ENCODE results near the gene ARHGAP32.
A peak's percentile ranks its signal among the peaks of the same experiment; 100 is the strongest.
"Not testable (repeated sequence)": the region's sequence is repeated elsewhere in the genome, so short reads cannot be mapped to it uniquely, and the experiment has no call there.

The ARHGAP32 gene

DNA sequence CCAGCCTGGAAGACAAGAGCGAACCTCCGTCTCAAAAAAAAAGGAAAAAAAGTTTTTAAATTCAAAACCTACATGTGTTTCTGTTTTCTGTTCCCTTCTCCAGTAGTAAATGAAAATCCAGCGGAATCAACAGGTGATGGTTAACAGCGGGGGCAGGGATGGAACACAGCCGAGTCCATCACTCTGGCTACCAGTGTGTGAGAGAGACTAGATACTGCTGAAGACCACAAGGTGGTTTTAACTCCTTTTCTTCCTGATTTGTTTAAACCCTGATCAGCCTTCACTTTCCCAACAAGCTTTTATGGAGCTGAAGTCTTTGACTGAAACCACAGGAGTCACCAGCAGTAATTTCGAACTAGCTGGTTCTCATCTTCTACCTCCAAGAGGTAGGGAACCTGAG lies 3.6 kb upstream of the ARHGAP32 start:
- no peak for DNase-seq

DNA sequence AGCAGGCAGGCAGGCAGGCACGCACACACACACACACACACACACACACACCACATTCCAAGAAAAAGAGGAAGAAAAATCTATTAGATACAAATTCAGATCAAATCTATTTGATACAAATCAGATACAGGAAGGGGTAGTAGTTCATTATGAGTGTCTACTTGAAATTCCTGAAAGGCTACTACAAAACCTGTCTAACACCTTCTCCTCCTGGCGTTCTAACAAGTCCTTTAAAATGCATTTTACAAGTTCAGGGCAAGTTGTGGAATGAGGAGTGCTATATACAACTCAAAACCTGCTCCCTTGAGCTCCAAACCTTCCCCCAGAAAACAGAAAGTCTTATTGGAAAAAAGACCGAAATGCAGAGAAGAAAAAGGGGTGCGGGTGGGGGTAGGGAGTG lies 476 bp downstream of the ARHGAP32 start:
- DNase-seq: no peak

DNA sequence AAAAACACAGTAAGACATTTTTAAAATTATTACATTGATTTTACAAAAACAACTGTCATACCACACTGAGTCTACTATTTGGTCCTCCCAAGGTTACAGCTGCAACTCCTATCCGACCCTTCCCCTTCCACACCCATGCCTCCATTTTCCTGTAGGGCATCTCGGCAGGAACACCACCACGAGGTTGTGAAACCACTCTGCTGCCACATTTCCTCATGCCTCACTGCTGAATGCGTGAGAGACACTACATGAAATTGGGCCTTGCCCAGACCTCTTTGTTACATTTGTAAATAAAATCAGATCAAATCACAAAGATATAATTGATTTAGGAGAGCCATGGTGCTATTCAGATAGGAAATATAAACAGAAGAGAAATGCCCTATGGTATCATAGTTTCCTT lies 2.0 kb downstream of the ARHGAP32 start:
- no peak for DNase-seq

DNA sequence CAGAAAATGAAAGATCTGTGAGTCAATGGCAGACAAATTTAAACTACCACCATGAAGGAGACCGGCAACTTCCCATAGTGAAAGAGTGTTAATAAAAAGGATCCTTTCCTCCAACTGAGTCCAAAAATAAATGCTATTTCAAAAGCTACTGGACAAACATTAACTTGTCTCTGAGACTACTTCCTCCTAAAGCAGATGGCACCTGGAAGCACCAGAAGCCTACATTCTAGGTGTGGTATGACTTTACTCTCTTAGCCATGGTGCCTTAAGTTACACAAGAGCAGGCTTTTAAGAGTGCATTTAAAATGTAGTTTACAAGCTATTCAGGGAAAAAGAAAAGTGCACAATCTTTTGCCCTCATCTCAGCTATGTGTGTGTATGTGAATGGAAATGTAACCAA lies 2.5 kb downstream of the ARHGAP32 start:
- DNase-seq: peak in 1 of 3 experiments; percentile 3

DNA sequence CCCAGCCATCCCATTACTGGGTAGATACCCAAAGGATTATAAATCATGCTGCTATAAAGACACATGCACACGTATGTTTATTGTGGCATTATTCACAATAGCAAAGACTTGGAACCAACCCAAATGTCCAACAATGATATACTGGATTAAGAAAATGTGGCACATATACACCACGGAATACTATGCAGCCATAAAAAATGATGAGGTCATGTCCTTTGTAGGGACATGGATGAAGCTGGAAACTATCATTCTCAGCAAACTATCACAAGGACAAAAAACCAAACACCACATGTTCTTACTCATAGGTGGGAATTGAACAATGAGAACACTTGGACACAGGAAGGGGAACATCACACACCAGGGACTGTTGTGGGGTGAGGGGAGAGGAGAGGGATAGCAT lies 7.0 kb downstream of the ARHGAP32 start:
- not testable (repeated sequence) for DNase-seq

DNA sequence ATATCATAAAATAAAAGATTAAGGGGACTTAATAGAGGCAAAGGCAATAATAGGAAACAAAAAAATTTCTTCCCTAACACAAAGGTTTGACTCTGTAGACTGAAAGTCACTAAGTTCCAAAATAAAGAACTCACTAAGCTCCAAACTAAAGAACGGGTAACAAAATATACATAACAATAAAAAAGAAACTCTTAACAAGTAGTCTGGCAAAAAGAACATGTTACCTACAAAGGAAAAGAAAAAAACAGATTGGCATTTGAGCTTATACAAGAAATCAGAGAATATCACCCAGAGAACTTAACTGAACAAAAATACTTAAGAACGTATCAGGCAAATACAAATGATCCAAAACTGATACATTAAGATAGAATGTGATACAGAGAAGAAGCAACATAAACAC lies 7.5 kb downstream of the ARHGAP32 start:
- no peak for DNase-seq

DNA sequence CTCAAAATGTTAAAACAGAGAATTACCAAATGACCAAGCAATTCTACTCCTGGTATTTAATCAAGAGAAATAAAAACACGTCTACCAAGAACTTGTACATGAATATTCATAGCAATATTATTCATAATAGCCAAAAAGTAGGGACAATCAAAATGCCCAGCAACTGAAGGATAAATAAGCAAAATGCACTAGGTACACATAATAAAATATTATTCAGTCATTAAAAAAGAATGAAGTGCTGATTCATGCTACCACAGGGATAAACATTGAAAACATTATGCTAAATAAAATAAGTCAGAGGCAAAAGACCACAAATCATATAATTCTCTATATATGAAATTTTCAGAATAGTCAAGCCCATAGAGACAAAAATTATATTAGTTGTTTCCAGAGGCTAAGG lies 24.8 kb downstream of the ARHGAP32 start:
- DNase-seq: no peak

DNA sequence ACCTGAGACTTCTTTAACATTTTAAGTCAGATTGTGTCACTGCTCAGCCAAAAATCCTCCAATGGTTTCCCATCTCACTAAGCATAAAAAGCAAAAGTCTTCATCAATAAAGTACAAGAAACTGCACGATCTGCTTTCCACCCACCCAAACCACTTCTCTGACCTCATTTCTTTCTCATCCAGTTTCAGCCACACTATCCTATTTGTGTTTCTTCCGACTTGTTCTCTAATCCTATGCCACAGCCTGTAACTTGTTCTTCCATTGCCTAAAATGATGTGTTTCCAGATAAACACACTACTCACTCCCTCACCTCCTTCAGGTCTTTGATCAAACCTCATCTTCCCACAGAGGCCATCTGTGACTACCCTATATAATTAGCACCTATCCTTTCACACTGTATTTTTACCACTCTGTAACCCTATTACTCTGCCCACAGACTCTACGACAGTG lies 28.4 kb downstream of the ARHGAP32 start:
- DNase-seq: no peak

DNA sequence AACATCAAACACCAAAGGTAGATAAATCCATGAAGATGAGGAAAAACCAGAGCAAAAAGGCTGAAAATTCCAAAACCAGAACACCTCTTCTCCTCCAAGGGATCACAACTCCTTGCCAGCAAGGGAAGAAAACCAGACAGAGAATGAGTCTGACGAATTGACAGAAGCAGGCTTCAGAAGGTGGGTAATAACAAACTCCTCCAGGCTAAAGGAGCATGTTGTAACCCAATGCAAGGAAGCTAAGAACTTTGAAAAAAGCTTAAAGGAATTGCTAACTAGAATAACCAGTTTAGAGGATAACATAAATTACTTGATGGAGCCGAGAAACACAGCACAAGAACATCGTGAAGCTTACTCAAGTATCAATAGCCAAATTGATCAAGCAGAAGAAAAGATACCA lies 35.0 kb downstream of the ARHGAP32 start:
- not testable (repeated sequence) for DNase-seq

DNA sequence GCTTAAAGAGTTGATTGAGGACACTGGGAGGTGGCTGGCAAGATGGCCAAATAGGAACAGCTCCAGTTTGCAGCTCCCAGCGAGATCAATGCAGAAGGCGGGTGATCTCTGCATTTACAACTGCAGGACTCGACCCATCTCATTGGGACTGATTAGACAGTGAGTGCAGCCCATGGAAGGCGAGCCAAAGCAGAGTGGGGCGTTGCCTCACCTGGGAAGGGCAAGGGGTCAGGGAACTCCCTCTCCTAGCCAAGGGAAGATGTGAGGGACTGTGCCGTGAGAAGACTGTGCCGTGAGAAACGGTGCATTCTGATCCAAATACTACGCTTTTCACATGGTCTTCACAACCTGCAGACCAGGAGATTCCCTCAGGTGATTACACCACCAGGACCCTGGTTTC lies 36.4 kb downstream of the ARHGAP32 start:
- DNase-seq: no peak

DNA sequence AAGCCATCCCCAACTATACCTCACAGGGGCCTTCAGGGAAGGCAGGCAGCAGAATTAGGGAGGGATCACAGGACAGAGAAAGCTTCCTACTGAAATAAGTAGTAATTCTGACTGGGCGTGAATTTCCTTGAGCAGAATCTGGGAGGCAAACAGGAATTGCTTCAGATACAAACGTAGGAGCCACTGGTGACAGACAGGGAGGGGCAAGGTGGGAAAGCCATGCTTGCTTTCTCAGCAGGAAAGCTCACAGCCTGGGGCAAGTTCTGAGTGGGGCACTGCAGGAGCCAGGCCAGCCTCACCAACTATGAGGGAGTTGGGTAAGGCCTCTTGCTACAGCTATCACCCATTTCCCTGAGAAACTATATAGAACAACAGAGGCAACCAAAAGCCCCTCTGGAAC lies 43.6 kb downstream of the ARHGAP32 start:
- DNase-seq: no peak

DNA sequence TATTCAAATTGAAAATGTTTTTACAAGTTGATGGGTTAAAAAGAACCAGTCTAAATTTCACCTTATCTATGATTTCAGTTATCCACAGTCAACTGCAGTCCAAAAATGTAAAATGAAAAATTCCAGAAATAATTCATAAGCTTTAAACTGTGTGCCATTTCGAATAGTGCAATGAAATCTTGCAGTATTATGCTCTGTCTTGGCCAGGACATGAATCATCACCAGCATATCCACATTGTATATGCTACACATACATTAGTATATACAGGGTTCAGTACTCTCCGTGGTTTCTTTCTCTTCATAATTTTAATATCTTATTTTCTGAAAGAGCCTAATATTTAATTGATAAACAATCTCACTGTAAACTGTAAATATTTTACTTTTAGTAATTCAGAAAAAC lies 45.9 kb downstream of the ARHGAP32 start:
- no peak for DNase-seq

DNA sequence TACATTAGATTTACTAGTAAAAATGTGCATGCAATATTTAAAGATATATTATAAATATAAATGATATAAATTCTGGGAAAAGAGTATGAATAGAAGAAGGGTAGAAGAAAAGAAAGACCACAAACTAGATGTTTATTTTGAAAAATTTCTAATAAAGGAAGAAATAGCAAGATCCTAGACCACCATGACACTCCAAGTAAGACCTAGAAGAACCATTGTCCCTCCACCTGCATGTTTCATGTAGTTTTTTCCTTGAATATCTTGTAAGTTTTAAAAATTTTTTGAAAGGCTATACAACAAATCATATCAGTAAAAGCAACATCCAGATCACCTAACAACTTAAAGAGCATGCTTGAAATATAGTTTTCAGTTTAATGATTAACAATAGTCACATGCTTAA lies 46.8 kb downstream of the ARHGAP32 start:
- no peak for DNase-seq

DNA sequence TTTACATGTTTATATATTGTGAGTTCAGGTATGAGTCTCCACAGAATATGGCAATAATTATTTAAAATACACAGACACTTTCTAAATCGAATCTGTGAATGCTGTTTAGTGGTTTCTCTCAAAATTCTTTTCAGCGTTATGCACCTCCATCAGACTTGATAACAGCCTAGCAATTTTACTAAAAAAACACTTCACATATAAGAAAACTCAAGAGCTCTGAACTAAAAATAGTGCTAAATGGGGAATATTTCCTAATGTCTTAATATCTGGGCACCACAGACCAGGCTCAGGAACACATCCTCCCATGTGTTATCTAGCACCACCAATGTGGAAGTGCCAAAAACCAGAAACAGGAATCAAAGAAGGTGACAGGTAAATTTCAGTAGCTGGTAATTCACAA lies 47.9 kb downstream of the ARHGAP32 start:
- DNase-seq: no peak

DNA sequence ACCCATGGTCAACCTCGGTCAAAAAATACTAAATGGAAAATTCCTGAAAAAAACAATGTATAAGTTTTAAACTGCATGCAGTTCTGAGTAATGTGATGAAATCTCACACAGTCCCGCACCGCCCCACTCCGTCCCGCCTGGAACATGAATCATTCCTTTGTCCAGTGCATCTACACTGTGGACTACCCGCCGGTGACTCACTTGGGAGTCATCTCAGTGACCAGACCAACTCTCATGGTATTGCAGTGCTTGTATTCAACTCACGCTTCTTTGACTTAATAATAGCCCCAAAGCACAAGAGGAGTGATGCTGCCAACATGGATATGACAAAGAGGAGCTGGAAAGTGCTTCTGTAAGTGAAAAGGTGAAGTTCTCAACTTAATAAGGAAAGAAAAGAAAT lies 48.8 kb downstream of the ARHGAP32 start:
- DNase-seq: peak in 1 of 3 experiments; percentile 18

DNA sequence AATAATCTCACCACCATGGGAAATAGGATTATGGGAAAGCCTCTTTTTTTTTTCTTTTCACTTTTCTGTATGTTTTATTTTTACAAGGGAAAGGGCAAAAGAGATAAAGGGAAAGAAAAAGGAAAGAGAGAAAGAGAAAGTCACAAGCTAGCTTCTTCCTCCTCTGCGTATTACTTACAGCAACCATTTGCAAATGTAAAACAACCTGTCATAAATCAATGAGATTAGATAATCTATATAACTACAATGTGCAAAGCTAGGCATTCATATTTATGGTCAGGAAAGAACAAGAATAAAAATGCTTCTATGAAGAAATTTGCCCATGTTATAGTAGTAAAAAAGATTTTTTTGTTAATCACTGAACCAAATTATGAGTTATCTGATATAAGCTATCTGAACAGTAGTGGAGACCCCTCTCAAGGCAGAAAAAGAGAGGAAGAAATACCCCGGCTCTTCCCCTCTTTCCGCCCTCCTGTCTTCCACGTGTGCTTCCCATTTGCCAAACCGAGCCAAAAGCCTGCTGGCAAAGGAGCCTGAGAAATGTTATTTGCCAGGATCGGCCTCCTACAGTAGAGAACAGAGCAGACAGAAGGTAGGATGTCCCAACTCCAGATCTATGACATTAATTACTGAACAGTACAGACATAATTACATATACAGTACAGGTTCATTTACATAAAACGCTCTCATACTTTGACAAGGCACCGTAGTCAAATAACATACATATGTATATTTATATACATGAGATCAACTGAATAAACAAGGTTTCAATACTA lies 50.2 kb downstream of the ARHGAP32 start:
- DNase-seq: no peak

DNA sequence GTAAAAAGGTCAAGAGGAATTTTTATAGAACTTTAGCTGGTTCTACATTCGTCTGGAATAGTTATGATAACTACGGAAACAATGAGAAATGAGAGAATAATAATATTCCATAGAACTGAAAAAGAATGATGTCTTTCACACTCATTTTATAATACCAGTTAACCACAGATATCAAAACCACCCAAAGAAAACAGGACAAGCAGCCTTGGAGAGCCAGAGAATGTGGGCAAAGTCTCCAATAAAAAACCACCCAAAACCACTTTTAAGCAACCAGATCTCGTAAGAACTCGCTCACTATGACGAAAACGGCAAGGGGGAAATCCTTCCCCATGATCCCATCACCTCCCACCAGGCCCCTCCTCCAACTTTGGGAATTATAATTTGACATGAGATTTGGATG lies 60.8 kb downstream of the ARHGAP32 start:
- DNase-seq: no peak

DNA sequence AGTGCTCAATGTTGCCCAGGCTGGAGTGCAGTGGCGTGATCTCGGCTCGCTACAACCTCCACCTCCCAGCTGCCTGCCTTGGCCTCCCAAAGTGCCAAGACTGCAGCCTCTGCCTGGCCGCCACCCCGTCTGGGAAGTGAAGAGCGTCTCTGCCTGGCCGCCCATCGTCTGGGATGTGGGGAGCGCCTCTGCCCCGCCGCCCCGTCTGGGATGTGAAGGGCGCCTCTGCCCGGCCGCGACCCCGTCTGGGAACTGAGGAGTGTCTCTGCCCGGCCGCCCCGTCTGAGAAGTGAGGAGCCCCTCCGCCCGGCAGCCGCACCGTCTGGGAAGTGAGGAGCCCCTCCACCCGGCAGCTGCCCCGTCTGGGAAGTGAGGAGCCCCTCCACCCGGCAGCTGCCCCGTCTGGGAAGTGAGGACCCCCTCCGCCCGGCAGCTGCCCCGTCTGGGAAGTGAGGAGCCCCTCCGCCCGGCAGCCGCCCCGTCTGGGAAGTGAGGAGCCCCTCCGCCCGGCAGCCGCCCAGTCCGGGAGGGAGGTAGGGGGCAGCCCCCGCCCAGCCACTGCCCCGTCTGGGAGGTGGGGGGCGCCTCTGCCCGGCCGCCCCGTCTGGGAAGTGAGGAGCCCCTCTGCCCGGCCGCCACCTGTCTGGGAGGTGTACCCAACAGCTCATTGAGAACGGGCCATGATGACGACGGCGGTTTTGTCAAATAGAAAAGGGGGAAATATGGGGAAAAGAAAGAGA lies 63.1 kb downstream of the ARHGAP32 start:
- not testable (repeated sequence) for DNase-seq

DNA sequence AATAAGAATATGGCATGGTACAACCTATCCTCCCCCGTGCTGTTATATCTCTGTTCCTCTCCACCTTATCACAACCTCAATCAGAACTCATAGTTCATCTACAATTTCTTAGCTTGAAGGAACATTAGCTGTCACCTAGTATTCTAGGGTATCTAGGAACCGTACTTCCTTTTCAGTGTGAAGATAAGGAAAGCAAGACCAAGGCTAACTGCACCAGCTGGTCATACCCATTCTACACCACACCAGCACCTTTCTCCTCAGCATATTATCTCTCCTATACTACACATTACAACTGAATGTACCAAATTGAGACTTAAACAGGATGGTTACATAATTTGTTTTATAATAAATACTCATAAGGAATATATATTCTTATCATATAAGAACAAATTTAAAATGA lies 73.1 kb downstream of the ARHGAP32 start:
- DNase-seq: peak in 1 of 3 experiments; percentile 35

DNA sequence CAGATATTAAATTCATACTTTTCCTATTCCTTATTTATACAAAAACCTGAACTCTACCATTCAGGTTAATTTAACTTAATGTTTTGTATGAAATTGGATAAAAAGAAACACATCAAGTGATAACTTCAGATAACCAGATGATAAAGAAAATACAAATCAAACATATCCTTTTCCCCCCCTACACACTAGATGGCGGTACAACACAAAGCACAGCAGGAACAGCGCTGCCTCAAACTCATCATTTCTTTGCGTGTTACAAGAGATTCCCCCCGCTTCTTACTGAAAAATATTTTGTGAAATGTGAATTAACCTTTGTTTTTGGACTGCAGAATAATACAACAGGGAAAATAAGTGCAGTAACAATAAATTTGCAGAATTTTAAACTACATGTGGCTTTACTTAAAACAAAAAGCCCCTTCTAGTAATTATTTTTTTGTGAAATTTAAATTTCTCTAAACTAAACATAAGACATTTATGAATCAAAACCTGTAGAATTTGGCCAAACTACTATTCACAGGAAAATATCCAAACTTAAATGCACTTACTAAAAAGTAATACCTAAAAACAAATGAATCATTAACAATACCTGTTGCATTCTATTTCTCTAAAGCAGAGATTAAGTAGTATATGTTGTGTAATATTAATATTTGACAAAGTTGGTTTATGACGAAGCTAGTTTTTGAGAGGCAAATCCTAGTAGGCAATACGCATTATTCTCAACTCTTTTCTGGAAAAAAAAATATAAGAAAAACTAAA lies 74.4 kb downstream of the ARHGAP32 start:
- peak; percentile 43 to 90 (median 50) for DNase-seq

DNA sequence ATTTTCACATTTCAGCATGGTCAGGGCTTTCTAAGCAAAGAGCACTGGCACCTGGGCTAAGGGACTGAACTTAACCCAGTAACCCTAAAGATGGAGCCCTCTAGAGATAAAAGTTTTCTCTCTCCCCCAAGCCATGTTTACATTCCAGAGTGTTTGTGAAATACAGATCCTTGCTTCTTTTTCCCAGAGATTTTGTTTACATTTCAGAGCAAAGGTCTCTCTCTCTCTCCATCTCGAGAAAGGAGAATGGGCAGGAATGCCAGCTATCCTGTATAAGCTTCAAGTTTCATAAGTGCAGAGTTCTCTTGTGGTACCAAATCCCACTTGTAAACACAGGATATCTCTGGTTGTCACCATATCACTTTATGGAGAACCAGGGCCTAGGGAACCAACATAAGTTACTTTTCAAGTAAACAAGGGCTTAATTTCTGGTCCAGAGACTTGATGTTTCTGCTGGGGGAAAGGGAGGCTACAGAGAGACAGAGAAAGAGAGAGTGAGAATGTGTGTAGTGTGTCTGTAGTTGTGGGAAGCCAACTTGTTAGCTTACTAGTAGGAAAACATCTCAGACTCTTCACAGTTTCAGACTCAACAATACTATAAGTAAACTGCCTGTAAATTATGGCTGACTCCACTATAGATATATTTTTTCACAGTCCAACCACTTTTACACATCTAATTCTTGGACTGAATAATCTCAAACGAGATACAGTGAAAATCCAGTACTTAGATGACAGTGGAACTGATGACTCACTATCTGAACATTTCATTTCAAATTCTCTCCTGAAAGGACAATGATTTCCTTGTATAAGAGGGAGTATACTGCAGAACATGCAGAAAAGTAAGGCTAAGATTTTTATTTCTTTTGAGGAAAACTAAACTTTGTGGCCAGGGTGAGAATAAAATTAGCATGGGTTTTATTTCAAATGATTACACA lies 76.2 kb downstream of the ARHGAP32 start:
- DNase-seq: no peak

DNA sequence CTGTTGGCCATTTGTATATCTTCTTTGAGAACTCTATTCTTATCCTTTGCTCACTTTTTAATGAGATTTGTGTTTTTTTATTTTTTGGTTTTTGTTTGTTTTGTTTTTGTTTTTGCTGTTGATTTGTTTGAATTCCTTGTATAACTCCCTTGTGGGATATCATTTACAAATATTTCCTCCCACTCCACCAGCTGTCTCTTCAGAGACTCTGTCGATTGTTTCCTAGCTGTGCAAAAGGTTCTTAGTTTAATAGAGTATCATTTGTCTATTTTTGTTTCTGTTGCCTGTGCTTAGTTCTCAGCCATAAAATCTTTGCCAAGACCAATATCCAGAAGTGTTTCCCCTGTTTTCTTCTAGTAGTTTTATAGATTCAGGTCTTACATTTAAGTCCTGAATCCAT lies 82.4 kb downstream of the ARHGAP32 start:
- no peak for DNase-seq

DNA sequence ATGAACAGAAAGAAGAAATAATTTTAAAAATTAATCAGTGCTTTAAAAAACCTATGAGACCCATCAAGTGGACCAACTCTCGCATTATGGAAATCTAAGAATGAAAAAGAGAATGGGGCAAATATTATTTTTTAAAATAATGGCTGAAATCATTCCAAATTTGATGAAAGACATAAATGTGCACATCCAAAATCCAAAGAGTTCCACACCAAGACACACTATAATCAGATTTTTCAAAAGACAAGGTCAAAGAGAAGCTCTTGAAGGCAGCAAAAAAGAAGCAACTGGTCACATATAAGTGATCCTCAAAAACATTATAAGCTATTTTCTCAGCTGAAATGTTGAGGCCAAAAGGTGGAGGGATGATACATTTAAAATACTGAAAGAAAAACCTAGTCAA lies 85.3 kb downstream of the ARHGAP32 start:
- no peak for DNase-seq

All from NCI-H1417 (cell line).